CD4-positive, alpha-beta T cell treated with Interferon gamma for 1 hour (primary cell): ENCODE results near the gene PRRT1.
"Not testable (repeated sequence)": the region's sequence is repeated elsewhere in the genome, so short reads cannot be mapped to it uniquely, and the experiment has no call there.

ENCODE experiments used
- DNase-seq: peaks from one replicate; pipeline ENCODE4 v3.0.0-alpha.2; 2020

Gene PRRT1

DNA sequence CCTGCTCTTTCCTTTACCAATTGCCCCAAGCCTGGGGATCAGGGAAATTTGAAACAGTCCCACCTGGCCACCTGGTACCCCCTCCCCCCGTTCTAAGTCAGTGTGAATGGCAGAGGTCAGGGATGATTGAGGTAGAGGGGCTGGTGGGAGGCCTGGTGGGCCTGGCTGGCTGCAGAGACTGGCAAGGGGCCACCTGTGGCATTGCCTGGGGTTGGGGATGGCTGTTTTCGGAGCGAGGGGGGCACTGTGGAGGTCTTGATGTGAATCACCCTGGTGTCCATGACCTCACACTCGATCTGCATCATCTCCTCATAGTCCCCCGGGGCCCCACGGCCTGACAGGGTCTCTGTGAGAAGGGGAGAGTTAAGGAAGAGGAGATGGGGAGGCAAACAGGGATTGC lies 36.1 kb downstream of the PRRT1 start:
- no peak for DNase-seq

DNA sequence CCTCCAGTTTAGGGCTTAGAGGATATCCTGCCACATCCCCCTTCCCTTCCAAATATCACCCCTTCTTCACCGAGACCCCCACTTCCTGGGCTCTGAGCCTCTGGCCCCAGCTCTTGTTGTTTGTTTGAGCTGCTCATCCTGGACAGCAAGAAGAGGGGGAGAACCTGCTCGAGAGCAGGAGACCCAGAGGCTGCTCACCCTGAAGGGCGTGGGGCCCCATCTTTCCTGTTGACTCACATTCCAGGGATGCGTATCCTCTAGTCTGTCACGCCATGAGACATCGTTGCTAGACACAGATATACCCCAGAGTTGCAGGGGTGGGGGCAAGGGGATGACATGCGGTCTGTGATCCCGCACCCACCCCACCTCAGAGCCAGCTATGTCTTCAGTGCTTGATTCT lies 36.9 kb downstream of the PRRT1 start:
- no peak for DNase-seq

DNA sequence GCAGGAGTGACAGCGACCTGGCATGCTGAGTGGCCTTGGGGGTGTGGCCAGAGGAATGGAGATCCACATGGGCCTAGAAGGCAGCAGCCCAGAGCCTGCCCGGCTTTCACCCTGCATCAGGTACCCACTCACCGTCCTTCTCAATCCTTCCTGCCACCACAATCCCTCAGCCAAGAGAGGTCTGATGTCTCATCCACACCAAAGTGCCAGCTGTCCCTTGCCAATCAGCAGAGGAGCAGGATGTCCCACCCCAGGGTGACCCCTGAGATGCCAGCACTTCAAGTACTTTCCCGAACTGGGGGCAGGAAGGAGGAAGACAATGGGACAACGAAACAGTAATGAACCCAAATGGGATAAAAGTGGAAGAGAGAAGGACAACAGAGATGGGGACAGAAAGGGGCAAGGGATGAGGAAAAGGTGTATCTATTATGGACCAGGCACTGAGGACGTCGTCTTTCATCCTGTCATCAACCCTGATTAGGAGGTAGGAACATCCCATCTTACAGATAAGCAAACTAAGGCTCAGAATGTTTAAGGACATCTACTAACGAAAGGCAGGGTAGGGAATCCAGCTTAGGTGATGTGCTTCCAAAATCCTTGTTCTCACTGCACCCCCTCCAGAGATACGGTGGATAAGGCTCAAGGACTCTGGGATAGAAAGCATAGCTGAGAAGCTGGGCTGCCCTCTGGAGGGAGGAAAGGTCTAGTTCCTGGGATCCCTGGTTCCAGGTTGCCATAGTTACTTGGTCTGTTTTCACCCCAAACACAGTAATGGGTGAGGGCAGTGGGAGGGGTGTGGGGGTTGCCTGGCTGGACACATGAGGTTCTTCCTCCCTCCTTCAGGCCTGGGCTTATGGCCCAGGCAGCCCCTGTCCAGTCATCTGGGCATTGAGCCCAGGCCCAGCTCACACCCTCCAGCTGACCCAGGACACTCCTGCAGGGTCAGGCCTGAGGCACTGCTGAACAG lies 38.1 kb downstream of the PRRT1 start:
- DNase-seq: peak; percentile 12

DNA sequence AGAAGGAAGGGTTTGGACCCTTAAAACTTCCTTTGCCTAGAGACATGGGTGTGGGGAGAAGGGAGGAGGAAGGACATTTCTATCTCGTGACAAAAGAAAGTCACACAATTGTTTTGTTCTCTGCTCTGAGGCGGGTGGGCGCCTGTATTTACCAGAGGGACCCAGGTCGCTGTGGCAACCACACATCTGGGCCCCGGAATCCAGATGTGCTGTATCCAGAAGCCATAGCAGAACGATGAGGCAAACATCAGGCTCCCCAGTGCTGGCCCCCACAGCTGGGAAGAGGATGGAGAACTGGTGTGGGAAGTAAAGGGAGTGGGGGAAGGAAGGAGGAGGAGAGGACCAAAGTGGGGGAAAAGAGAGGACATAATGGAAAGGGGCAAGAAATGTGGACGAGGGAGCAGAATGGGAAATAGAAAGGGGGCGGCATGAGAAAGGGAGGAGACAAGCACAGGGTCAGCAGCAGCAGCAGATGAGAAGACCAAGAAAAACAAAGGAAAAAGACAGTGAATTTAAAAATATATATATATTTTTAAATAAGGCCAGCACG lies 39.2 kb downstream of the PRRT1 start:
- no peak for DNase-seq

DNA sequence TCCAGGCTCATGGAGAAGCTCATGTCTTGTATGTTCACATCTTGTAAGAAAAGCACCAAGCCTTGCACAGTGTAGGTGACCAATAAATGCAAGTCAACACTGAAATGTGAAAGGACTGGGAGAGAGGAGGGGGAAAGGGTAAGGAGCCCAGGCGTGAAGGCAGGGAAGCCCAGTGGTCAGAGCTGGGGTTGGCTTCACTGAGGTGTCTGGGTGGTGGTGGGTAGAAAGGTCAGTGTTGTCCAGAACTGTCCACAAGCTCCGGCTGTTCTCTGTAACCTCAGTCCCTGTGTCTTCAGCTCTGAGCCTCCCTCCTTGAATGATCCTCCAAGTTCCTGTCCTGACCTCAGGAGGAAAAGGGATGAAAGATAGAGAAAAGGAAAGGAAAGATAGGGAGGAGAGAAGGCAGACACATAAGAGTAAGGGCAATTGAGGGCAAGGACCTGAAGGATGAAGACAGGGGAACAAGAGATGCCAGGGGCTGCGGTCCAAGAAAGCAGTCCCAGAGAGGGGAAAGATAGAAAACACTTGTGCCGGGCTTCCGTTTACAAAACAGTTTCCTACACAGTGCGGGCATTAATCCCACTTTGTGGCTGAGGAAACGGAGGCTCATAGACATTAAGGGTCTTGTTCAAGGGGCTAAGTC lies 40.2 kb downstream of the PRRT1 start:
- DNase-seq: no peak

DNA sequence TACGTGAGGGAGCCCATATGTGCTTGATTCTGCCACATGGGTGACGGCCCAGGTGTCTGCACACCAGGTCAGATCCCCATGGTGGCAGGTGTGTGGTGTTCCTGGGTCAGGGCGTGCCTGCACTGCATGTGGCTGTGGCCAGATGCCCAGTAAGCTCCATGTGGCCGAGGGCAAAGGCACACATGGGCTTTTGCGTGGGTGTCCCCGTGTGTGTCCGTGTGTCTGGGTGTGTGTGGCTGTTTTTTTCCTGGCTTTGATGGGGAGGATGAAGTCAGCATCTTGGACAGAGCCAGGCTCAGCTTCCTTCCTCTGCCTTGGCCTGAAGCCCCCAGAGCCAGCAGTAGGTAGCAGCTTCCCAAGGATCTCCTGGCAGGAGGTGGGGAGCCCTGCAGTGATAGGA lies 41.1 kb downstream of the PRRT1 start:
- no peak for DNase-seq

DNA sequence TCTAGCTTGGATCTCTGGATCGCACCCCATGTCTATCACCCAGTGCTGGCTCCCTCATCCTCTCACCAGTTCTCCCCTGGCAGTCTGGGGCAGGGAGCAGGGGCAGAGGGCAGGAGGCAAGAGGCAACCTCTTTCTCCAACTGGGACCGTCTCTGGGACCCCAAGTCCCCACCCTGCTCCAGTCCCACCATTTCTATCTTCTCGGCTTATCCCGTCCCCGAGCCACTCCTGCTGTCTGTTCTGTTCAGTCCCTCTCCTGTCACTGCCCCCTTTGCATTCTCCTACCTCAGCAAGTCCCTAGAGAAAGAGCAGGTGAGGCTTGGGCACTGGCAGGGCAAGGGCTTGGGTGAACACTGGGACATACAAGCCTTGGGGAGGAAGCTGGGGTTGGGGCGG lies 42.0 kb downstream of the PRRT1 start:
- no peak for DNase-seq

DNA sequence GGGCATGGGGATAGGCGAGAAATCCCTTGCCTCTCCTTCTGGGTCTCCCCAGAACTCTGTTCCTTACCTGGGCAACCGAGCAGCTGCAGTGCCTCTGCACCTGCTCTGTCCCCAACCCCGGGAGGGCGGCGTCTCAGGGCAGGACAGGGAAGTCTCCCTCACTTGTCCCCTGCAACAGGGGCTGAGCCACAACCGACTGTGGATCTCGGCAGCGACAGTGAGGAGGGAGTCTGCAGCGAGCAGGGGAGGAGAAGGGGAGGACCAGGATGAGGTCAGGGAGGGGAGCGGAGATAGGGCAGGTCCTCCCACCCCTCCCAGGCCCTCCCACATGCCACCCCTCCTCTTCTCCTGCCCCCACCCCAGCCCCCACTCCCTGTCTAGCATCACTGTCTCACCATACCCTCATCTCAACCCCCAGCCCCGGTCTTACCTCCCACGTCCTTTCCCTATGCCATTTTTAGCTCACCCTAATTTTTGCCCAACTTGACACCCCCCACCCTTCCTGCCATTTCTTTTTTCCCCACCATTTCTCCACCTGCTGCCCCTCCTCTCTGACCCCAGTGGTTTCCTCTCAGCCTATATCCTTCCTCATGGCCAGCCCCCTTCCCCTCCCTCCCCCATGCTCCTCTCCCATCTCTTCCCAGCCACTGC lies 42.5 kb downstream of the PRRT1 start, which contains the start of gene TNXB:
TSS of gene TNXB (minus strand) at position 225 of the 651 bp plus-strand sequence. CDS start 11,140 bp downstream, outside the sequence.
- DNase-seq: no peak

DNA sequence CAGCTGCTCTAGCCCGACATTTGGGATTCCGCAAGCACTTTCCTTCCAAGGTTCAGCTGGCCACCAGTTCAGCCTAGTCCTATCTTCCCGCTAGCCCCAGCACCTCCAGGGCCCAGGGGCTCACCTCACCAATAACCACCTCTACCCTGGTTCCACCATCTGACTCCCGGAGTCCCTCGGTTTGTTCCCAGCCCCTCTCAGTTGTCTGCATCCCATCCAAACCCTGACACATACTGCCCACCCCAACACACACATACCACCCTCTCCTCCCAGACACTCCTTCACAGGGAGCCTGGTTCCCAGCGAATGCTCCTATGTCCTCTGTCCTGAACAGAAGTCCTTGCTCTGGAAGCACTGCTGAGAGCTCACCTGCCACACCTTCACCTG lies 43.0 kb downstream of the PRRT1 start:
- no peak for DNase-seq

DNA sequence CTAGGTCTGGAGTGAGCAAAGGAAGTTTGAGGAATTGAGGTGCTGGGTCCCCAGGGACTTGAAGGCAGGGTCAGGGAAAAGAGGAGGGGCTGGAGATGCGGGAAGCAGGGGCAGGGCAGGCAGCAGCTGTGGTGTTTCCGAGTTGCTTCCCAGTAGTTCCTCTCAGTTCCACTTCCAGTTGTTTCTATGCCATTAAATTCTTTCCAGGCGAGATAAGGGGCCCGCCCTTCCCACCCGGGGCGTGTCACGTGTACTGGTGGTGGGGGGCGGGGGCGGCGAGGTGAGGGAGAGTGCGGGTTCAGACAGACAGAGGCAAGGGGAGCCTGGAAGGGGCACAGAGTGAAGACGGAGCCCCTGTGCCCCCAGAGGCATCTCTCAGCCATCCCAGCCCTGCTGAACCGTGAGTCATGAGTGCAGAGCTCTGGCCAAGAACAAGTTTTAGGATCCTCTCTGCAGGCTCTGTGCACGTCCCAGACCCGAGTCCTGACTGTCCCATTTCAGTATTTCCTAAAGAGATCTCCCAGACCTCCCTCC lies 43.6 kb downstream of the PRRT1 start:
- DNase-seq: no peak

DNA sequence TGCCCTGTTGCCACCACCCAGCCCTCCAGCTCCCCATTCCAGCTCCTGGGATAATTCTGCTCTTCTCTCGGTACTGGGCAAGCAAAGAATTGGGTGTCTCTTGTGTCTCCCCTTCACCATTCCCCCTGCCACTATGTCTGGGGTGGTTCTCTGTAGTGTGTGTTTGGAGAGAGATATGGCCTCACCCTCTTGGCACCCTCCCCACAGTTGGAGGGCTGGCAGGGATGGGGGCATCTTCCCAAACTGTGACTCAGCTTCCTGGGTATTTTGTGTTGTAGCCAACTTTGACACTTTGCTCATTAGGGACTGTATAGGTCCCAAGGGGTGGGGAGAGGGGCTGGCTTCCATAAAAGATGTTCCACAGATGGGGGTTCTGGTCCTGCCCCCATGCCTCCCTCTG lies 44.3 kb downstream of the PRRT1 start:
- DNase-seq: no peak

DNA sequence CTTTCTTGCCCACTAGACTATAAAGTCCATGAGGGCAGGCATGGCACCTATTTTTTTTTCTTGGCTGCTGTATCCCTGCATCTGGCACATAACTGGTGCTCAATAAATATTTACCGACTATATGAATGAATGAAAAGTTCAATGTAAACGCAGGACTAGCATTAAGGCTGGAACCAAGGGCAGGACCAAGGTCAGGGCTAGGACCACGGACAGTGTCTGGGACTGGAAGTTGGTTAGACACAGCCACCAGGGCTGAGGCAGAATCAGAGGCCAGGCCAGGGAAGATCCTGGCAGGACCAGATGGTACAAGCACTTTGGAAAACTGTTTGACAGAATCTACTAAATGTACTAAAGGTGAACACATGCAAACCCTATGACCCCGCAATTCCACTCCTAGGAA lies 46.3 kb downstream of the PRRT1 start:
- no peak for DNase-seq

DNA sequence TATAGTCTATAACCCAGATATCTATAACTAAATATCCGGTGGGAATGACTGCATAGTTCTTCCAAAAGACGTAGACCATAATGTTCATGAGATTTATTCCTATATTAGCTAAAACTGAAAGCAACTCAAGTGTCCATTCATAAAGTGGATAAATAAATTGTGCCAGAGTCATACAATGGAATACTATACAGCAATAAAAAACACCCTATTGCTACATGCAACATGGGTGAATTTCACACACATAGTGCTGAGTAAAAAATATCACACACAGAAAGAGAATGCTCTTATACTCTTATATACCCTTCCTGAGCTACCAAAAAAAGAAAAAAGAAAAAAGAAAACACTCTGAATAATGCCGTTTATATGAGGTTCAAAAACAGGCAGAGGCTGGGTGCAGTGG lies 49.5 kb downstream of the PRRT1 start:
- DNase-seq: no peak

DNA sequence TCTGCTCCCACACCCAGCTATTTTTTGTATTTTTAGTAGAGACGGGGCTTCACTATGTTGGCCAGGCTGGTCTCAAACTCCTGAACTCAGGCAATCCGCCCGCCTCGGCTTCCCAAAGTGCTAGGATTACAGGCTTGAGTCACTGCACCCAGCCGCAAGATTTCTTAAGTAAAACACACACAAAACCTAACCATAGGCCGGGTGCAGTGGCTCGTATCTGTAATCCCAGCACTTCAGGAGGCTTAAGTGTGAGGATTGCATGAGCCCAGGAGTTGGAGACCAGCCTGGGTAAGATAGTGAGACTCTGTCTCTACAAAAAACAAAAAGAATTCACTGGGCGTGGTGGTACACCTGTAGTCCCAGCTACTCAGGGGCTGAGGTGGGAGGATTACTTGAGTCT lies 51.5 kb downstream of the PRRT1 start:
- DNase-seq: not testable (repeated sequence)
